ENCODE data around the gene SKP1. TPM values are rescaled to one million over a fixed set of nuclear protein-coding genes. Genes with fewer than 3 reads are reported as not detected.

The SKP1 gene
- total RNA-seq, result 277 TPM in 2 replicates

DNA sequence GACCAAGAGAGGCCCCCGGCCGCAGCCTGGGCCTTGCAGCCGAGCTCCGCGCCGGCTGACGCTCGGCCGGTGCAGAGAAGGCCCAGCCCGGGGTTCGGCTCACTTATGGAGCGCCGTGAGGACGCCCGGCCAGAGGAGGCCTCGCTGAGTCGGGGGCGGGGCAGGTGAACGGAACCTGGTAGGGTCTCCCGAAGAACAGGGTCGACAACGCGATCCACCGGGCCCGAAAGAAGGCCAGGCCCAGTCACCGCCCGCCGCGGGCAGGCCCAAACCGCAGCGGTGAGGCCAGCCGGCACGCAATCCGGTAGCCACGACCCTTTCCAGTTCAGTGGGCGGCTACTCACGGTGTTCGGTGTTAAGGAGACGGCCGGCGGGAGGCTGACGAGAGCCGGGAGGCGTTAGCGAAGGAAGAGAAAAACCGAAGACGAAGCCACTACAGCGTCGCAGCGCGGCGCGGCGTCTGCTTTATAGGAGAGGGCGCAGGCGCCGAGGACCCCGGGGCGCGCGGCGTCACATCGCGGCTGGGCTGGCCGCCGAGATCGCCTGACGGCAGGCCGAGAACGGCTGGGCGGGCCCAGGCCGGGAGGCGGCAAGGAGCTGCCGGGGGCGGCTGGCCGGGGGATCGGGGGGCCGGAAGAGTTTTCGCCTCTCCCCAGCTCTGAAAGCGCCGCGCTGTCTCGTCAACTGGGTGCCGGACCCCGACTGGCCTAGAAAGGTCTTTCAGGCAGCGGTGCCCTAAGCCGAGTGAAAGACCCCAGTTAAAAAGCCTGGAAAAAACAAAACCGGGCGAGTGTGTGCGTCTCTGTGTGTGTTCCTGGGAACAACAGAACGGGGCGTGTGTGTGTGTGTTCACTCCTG lies at the start of gene SKP1:
TSS of gene SKP1 (minus strand) at position 440 of the 858 bp plus-strand sequence. CDS start 2,928 bp downstream, outside the sequence.

GRCh38 chr5:134225780-134226440 lies 49.2 kb upstream of the SKP1 start, which contains the start of gene PPP2CA:
TSS of gene PPP2CA (minus strand) at chr5:134226073. CDS start at chr5:134225861, 212 bp downstream.

DNA sequence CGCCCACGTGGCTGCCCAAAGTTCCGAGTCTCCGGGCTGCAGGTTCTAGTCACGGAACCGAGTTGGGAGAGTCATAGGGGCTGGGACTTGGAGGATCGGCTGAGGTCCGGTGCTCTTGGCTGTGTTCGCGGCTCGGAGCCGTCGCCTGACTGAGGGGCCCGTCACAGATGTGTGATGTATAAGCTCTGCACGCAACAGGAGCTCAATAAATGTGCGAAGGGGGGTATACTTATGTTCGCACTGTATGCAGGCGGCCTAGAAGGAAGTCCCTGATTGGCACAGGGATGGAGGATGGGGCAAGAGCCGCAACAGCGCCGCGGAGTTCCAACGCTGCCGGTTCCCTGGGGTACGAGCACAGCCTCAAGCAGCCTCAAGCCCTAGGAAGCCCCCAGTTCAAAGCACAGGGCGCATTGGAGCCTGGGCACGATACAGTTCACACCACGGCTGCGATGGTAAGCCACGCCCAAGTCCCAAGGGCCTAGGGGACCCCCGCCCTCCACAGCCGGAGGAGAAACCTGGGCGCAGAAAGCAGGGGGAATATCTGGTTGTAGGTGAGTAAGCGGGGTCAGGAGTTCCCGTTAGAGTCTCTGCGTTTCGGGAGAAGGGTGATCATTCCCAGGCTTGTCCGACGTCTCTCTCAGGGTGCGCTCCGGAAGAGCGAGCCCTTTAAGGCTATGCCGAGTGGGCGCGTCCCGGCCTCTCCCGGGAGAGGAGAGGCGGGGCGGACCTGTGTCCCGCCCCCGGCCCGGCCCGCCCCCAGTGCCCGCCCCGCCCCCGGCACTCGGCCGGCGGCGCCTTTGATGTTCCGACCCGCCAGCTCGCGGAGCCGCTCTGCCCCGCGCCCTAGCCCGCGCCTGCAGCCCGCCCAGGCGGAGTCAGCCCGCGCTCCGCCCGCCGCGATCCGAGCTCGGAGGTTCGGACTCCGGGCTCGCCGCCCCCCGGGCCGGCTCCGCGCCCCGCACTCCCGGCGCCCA lies 62.6 kb downstream of the SKP1 start, which contains the start of gene TCF7:
TSS of gene TCF7 (plus strand) at position 780 of the 974 bp plus-strand sequence. CDS start 226 bp downstream, outside the sequence.

Other genes with a start within 250 kb of the SKP1 start
- 54.7 and 59.1 TPM in 2 replicates for gene C5orf15, start 208.3 kb downstream of the SKP1 start, total RNA-seq
- gene VDAC1, start 172.0 kb downstream of the SKP1 start, total RNA-seq, result 197 and 210 TPM in 2 replicates
- gene TCF7, start 62.3 kb downstream of the SKP1 start, total RNA-seq, result 0.34 and 0.62 TPM in 2 replicates
- gene PPP2CA, start 49.1 kb upstream of the SKP1 start, total RNA-seq, result 97.2 and 127 TPM in 2 replicates
- gene CDKL3, start 190.2 kb upstream of the SKP1 start, total RNA-seq, result 1.7 and 4.4 TPM in 2 replicates
- gene UBE2B, start 194.6 kb upstream of the SKP1 start, total RNA-seq, result 29.4 and 47.8 TPM in 2 replicates
- gene CDKN2AIPNL, start 234.9 kb upstream of the SKP1 start, total RNA-seq, result 14.3 and 15.4 TPM in 2 replicates

All from cardiac ventricle fibroblast (primary cell).